Measurements from ENCODE around the gene DLG2.
"Not testable (repeated sequence)": the region's sequence is repeated elsewhere in the genome, so short reads cannot be mapped to it uniquely, and the experiment has no call there.

Gene DLG2

GRCh38 chr11:83455356-83455755 is 2171.8 kb downstream of the DLG2 start:
- Histone ChIP-seq H3K4me3 (ENCODE audit: control insufficient read depth in 1 of 7, extremely low read depth in 1 of 7, insufficient read depth in 4 of 7, low read depth in 2 of 7, low read length in 6 of 7) (no peak overlapping the region), H3K4me1 (ENCODE audit: control extremely low read depth in 1 of 4, control insufficient read depth in 4 of 4, insufficient read depth in 4 of 4, low read length in 3 of 4) (no peaks in the 10 kb centered on the region), H3K27me3 (replicated peaks in 2 of 5; ENCODE audit: control insufficient read depth in 4 of 5, insufficient read depth in 5 of 5, low read length in 4 of 5) (no peaks in the 10 kb centered on the region), H3K27ac (ENCODE audit: insufficient read depth in 1 of 2, low read depth in 1 of 2, low read length in 2 of 2, poor library complexity in 1 of 2, severe bottlenecking in 2 of 2) (no peak overlapping the region), H3K9me3 (ENCODE audit: control extremely low read depth in 1 of 5, control insufficient read depth in 4 of 5, insufficient read depth in 2 of 5, low read depth in 1 of 5, low read length in 4 of 5) (no peaks in the 10 kb centered on the region), H3K36me3 (ENCODE audit: control insufficient read depth in 4 of 4, insufficient read depth in 4 of 4, low read length in 3 of 4) (no peaks in the 10 kb centered on the region)
- DNase-seq, result no peak
- POLR2A ChIA-PET, result no interaction called here
- 100% methylated on average over 2 of the region's 3 CpGs for WGBS (ENCODE audit: insufficient coverage)
- CTCF ChIA-PET, result no interaction called here

- Histone ChIP-seq H3K27me3 (replicated peaks in 2 of 5; ENCODE audit: control insufficient read depth in 4 of 5, insufficient read depth in 5 of 5, low read length in 4 of 5) (no peaks in the 10 kb centered on the region), H3K4me1 (ENCODE audit: control extremely low read depth in 1 of 4, control insufficient read depth in 4 of 4, insufficient read depth in 4 of 4, low read length in 3 of 4) (no peaks in the 10 kb centered on the region), H3K4me3 (ENCODE audit: control insufficient read depth in 1 of 7, extremely low read depth in 1 of 7, insufficient read depth in 4 of 7, low read depth in 2 of 7, low read length in 6 of 7) (no peak overlapping the region), H3K36me3 (ENCODE audit: control insufficient read depth in 4 of 4, insufficient read depth in 4 of 4, low read length in 3 of 4) (no peaks in the 10 kb centered on the region), H3K9me3 (ENCODE audit: control extremely low read depth in 1 of 5, control insufficient read depth in 4 of 5, insufficient read depth in 2 of 5, low read depth in 1 of 5, low read length in 4 of 5) (no peaks in the 10 kb centered on the region), H3K27ac (ENCODE audit: insufficient read depth in 1 of 2, low read depth in 1 of 2, low read length in 2 of 2, poor library complexity in 1 of 2, severe bottlenecking in 2 of 2) (no peak overlapping the region)
- POLR2A ChIA-PET, result no interaction called here
- CTCF ChIA-PET, result no interaction called here
- DNase-seq, result no peak
- no CpG with 5 or more reads among the region's 1 CpG for WGBS (ENCODE audit: insufficient coverage)
These were observed 2172.5 kb downstream of the DLG2 start for GRCh38 chr11:83454674-83455073.

GRCh38 chr11:83449338-83449913 is 2177.7 kb downstream of the DLG2 start:
- no peaks in the 10 kb centered on the region for H3K36me3 ChIP-seq (ENCODE audit: control insufficient read depth in 4 of 4, insufficient read depth in 4 of 4, low read length in 3 of 4)
- ChIA-PET POLR2A (no interaction called here), CTCF (no interaction called here)
- H3K27me3 ChIP-seq (replicated peaks in 2 of 5; ENCODE audit: control insufficient read depth in 4 of 5, insufficient read depth in 5 of 5, low read length in 4 of 5), result no peaks in the 10 kb centered on the region
- DNase-seq, result peak in 1 of 3 donors; percentile 6
- H3K4me3 ChIP-seq (ENCODE audit: control insufficient read depth in 1 of 7, extremely low read depth in 1 of 7, insufficient read depth in 4 of 7, low read depth in 2 of 7, low read length in 6 of 7), result no peak overlapping the region
- no peak overlapping the region for H3K27ac ChIP-seq (ENCODE audit: insufficient read depth in 1 of 2, low read depth in 1 of 2, low read length in 2 of 2, poor library complexity in 1 of 2, severe bottlenecking in 2 of 2)
- 38% methylated on average over 1 of the region's 4 CpGs for WGBS (ENCODE audit: insufficient coverage)
- H3K4me1 ChIP-seq (ENCODE audit: control extremely low read depth in 1 of 4, control insufficient read depth in 4 of 4, insufficient read depth in 4 of 4, low read length in 3 of 4), result no peaks in the 10 kb centered on the region
- no peaks in the 10 kb centered on the region for H3K9me3 ChIP-seq (ENCODE audit: control extremely low read depth in 1 of 5, control insufficient read depth in 4 of 5, insufficient read depth in 2 of 5, low read depth in 1 of 5, low read length in 4 of 5)

DNA sequence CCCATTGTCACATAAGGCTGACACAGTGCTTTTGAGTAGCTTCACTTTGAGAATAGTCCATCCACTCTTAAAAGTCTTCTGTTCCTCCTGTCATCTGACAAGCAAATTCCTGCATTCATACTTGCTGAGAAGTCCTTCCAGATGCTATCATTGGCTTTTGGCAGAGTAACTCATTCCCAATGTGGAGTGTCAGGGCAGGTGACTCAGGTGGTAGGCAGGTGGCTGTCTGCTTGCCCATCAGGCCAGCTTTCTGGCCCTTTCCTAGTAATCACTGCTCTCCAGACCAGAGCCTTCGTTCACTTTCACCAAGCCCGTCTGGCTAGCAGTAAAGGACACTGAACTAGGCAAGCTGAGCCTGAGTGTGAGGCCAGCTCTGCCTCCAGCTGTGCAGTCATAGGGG is 2178.5 kb downstream of the DLG2 start:
- WGBS (ENCODE audit: insufficient coverage), result 97% methylated on average over 2 of the region's 2 CpGs
- Histone ChIP-seq H3K4me1 (ENCODE audit: control extremely low read depth in 1 of 4, control insufficient read depth in 4 of 4, insufficient read depth in 4 of 4, low read length in 3 of 4) (no peaks in the 10 kb centered on the region), H3K36me3 (ENCODE audit: control insufficient read depth in 4 of 4, insufficient read depth in 4 of 4, low read length in 3 of 4) (no peaks in the 10 kb centered on the region), H3K4me3 (ENCODE audit: control insufficient read depth in 1 of 7, extremely low read depth in 1 of 7, insufficient read depth in 4 of 7, low read depth in 2 of 7, low read length in 6 of 7) (no peak overlapping the region), H3K27me3 (replicated peaks in 2 of 5; ENCODE audit: control insufficient read depth in 4 of 5, insufficient read depth in 5 of 5, low read length in 4 of 5) (no peaks in the 10 kb centered on the region), H3K27ac (ENCODE audit: insufficient read depth in 1 of 2, low read depth in 1 of 2, low read length in 2 of 2, poor library complexity in 1 of 2, severe bottlenecking in 2 of 2) (no peak overlapping the region), H3K9me3 (ENCODE audit: control extremely low read depth in 1 of 5, control insufficient read depth in 4 of 5, insufficient read depth in 2 of 5, low read depth in 1 of 5, low read length in 4 of 5) (no peaks in the 10 kb centered on the region)
- DNase-seq, result no peak
- ChIA-PET CTCF (no interaction called here), POLR2A (no interaction called here)

GRCh38 chr11:83443880-83444279 is 2183.3 kb downstream of the DLG2 start:
- POLR2A ChIA-PET, result interaction anchor here (0.7 kb wide), 1 partner anchor 768 kb away, joined by 3 read pairs; no protein-coding TSS in a partner anchor
- H3K9me3 ChIP-seq (ENCODE audit: control extremely low read depth in 1 of 5, control insufficient read depth in 4 of 5, insufficient read depth in 2 of 5, low read depth in 1 of 5, low read length in 4 of 5); CTCF ChIA-PET; H3K4me3 ChIP-seq (ENCODE audit: control insufficient read depth in 1 of 7, extremely low read depth in 1 of 7, insufficient read depth in 4 of 7, low read depth in 2 of 7, low read length in 6 of 7); H3K36me3 ChIP-seq (ENCODE audit: control insufficient read depth in 4 of 4, insufficient read depth in 4 of 4, low read length in 3 of 4); H3K4me1 ChIP-seq (ENCODE audit: control extremely low read depth in 1 of 4, control insufficient read depth in 4 of 4, insufficient read depth in 4 of 4, low read length in 3 of 4); H3K27me3 ChIP-seq (replicated peaks in 2 of 5; ENCODE audit: control insufficient read depth in 4 of 5, insufficient read depth in 5 of 5, low read length in 4 of 5); DNase-seq; H3K27ac ChIP-seq (ENCODE audit: insufficient read depth in 1 of 2, low read depth in 1 of 2, low read length in 2 of 2, poor library complexity in 1 of 2, severe bottlenecking in 2 of 2): not testable (repeated sequence)
- WGBS (ENCODE audit: insufficient coverage), result 100% methylated on average over 4 of the region's 6 CpGs

- Histone ChIP-seq H3K36me3 (ENCODE audit: control insufficient read depth in 4 of 4, insufficient read depth in 4 of 4, low read length in 3 of 4) (no peaks in the 10 kb centered on the region), H3K27me3 (replicated peaks in 2 of 5; ENCODE audit: control insufficient read depth in 4 of 5, insufficient read depth in 5 of 5, low read length in 4 of 5) (no peaks in the 10 kb centered on the region), H3K4me1 (ENCODE audit: control extremely low read depth in 1 of 4, control insufficient read depth in 4 of 4, insufficient read depth in 4 of 4, low read length in 3 of 4) (no peaks in the 10 kb centered on the region), H3K27ac (ENCODE audit: insufficient read depth in 1 of 2, low read depth in 1 of 2, low read length in 2 of 2, poor library complexity in 1 of 2, severe bottlenecking in 2 of 2) (no peak overlapping the region), H3K4me3 (ENCODE audit: control insufficient read depth in 1 of 7, extremely low read depth in 1 of 7, insufficient read depth in 4 of 7, low read depth in 2 of 7, low read length in 6 of 7) (no peak overlapping the region), H3K9me3 (ENCODE audit: control extremely low read depth in 1 of 5, control insufficient read depth in 4 of 5, insufficient read depth in 2 of 5, low read depth in 1 of 5, low read length in 4 of 5) (no peaks in the 10 kb centered on the region)
- CTCF ChIA-PET, result no interaction called here
- no peak for DNase-seq
- no CpG with 5 or more reads among the region's 2 CpGs for WGBS (ENCODE audit: insufficient coverage)
- POLR2A ChIA-PET, result no interaction called here
These were observed 2185.5 kb downstream of the DLG2 start for GRCh38 chr11:83441601-83442000.

- no peak for DNase-seq
- WGBS (ENCODE audit: insufficient coverage), result 64% methylated on average over 2 of the region's 4 CpGs
- Histone ChIP-seq H3K36me3 (ENCODE audit: control insufficient read depth in 4 of 4, insufficient read depth in 4 of 4, low read length in 3 of 4) (no peaks in the 10 kb centered on the region), H3K27ac (ENCODE audit: insufficient read depth in 1 of 2, low read depth in 1 of 2, low read length in 2 of 2, poor library complexity in 1 of 2, severe bottlenecking in 2 of 2) (no peak overlapping the region), H3K4me3 (ENCODE audit: control insufficient read depth in 1 of 7, extremely low read depth in 1 of 7, insufficient read depth in 4 of 7, low read depth in 2 of 7, low read length in 6 of 7) (no peak overlapping the region), H3K27me3 (replicated peaks in 2 of 5; ENCODE audit: control insufficient read depth in 4 of 5, insufficient read depth in 5 of 5, low read length in 4 of 5) (no peaks in the 10 kb centered on the region), H3K4me1 (ENCODE audit: control extremely low read depth in 1 of 4, control insufficient read depth in 4 of 4, insufficient read depth in 4 of 4, low read length in 3 of 4) (no peaks in the 10 kb centered on the region), H3K9me3 (ENCODE audit: control extremely low read depth in 1 of 5, control insufficient read depth in 4 of 5, insufficient read depth in 2 of 5, low read depth in 1 of 5, low read length in 4 of 5) (no peaks in the 10 kb centered on the region)
- CTCF ChIA-PET, result no interaction called here
- POLR2A ChIA-PET, result no interaction called here
These were observed 2186.0 kb downstream of the DLG2 start for GRCh38 chr11:83441171-83441570.

Measured in common myeloid progenitor, CD34-positive (primary cell).